HTR-8/SVneo (cell line): ENCODE data around the gene IPCEF1.
"Not testable (repeated sequence)": the region's sequence is repeated elsewhere in the genome, so short reads cannot be mapped to it uniquely, and the experiment has no call there.

Experiments used
- DNase-seq: peaks from one replicate; pipeline ENCODE4 v3.0.0; 2011; ENCODE audit warnings: low spot score, mixed read lengths; ENCODE audit not compliant: insufficient read length
- FAIRE-seq: peaks from 2 replicates; lab custom pipeline; 2011; peaks lifted over from hg19 to GRCh38; lab: Jason Lieb, UNC

IPCEF1 gene

DNA sequence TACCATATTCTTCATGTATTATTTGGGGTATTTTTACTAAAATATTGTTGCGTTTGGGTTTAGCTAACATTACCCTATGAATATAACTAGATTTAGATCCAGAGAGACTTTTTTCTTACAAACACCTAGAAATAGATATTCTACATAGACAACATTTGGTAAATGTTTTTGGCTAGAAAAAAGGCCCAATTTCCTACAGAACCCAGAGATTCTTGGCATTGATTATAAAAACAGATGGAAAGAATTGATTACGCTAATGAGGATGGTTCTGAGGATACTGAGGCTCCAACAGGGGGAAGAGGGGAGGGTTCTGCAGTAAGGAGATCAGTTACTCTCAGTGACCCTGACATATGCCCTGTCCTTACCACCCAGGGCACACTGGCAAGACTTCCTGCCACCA lies 123.2 kb downstream of the IPCEF1 start:
- DNase-seq = no peak
- no peak for FAIRE-seq

DNA sequence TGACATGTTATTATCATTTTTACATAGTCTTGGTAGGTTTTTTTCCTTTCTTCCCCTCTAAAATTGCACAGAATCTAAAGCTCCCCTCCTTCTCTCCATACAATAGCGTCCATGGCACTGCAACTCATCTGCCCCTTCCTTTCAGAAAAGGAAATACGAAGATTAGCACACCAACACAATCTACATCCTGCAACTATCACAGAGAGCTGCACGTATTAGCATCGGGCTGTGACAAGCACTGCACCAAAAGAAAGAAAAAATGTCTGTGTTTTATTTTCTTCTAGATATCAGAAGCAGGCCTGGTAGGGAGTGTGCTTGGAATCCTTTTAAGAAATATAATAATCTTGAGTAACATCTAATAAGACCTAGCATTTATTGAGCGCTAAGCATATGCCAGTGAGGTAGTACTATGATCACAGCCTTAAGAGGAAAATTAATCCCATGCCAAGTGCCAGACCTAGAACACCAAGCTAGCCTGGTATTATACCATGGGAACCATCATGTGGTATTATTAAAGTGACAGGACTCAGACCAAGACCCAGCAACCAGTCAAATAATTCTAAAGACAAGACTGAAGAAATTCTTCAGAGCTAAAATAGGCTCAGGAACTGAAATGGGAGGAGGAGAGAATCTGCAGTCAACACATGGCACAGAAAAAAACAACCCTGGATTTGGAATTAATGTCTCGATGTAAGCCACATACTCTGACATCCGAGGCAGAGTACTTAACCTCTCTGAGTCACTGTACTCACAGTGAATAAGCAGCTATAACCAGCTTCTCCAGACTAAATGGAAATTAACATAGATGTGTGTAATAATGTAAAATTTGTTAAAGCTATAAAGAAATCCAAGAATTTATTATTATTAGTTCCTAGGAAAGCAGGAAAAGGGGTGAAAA lies 124.3 kb downstream of the IPCEF1 start:
- no peak for FAIRE-seq
- DNase-seq = no peak

DNA sequence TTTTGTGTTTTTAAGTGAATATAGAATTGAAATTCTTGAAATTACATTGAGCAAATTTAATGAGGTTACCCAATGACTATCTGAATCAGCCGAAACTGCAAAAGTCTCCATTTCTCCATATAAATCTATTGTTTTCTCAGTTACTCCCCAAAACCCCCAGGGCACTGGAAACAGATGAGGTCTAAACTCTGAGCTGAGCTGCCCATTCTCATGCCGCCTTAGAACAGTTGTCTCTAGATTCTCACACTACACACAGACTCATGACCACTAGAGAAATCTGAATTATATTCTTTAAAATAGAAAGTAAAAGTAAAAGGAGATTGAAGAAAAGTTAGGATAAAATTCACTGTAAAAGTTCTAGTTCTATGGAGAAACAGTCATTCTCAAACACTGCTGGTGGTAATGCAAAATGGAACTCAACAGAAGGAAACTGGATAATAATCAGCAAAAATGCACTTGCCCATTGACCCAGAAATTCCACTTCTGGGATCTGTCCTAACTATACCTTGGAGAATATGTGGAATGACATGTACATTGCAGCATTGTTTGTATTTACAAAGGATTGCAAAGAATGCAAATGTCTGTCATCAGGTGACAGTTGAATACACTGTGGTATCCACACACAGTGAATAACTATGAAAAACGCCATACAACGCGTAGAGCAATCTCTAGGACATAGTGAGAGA lies 125.5 kb downstream of the IPCEF1 start:
- no peak for FAIRE-seq
- DNase-seq = no peak

DNA sequence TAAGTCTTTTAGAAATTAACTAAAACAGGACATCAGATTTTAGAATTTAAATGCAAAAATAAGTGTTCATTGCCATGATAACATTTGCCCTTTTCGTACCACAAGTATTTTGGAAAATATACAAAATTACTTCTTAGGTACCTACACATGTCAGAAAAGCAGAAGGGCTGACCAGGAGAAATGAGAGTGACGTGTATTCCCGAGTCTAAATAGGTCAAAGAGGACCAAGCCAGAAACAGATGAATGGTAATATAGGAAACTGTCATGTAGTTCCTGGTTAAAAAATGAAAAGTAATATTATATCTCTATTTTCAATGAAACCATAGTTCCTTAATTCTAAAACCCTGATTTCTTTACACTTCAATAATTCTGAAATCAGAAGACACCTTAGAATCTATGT lies 126.2 kb downstream of the IPCEF1 start:
- FAIRE-seq = no peak
- no peak for DNase-seq

DNA sequence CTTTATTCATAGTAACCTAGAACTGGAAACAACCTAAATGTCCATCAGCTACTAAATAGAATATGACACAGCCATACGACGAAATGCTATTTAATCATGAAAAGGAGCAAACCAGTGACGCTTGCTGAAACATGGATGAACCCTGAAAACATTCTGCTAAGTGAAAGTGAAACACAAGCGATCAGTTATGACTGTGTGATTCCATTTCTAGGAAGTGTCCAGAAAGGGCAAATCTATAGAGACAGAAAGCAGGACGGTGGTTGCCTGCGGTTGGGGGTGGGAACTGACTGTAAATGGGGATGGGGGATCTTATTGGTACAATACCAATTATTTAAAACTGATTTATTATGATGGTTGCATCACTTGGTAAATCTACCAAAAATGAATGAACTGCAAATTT lies 126.8 kb downstream of the IPCEF1 start:
- DNase-seq (no peak), FAIRE-seq (no peak)

DNA sequence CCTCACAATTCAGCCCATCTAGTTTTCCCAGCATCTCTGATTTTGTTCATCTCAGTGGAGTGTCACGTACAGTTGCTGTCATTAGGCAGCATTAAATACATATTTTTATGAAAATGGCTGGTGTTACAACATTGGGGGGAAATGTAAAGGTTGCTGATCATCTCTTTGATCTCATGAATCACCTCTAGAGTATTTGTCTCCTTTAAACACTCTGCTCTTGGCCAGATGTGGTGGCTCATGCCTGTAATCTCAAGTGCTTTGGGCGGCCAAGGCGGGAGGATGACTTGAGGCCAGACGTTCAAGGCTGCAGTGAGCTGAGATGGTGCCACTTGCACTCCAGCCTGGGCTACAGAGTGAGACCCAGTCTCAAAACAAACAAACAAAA lies 128.1 kb downstream of the IPCEF1 start:
- no peak for FAIRE-seq
- DNase-seq = no peak

DNA sequence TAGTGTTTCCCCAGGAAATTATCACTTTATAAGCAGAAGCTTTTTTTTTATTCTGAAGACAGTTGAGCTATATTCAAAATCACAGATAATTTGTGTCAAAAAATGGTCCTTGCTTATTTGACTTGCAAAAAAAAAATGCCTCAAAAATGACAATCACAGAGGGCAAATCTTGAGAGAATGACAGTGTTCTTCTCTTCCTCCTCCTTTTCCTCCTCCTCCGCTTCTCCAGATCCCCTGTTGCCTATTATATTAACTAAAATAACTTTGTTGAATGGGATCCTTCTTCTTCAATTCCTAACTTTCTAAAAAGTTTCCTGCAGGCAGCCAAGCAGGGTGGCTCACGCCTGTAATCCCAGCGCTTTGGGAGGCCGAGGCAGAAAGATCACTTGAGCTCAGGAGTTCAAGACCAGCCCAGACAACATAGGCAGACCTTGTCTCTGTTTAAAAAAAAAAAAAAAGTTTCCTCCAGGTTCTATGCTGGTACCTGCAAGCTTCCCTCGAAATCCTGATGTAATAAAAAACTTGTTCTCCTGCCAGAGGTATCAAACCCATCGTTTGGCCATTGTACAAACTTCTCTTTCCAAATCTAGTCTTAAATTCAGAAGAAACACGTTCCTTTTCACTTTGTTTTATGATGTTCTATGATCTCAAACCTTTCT lies 128.6 kb downstream of the IPCEF1 start:
- FAIRE-seq (no peak), DNase-seq (no peak)

DNA sequence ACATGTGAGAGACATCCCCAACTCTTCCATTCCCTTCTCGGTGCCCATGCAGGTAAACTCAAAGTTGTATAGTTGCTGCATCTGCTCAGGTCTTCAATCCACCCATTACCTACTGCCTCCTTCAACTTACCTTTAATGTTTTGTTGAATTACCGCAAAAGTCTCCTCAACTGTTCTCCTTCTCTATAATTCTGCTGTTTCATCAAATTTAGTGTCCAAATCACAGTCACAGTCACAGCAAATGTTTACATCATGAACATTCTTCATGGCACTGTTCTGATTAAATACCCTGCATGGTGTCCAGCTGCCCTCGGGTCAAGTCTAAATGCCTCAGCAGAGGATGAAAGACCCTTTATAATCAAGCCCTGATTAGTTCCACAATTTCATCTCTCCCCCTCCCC lies 130.1 kb downstream of the IPCEF1 start:
- no peak for FAIRE-seq

DNA sequence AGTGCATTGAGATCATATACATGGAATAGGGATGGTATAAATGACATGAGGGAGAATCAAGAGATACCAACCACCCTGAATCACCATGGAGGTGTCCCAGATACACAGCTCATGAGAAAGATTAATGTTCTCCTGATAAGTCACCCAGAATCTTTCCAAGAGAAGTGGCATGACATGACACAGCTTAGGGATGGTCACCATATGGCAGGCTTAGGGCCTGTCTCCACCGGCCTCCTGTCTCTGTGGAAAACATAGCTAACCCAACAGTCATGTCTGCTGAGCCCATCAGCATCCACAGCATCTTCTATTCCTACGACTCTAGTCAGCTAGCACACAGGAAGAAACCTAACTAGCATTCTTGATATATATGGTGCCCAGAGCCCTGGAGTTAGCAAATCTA lies 133.3 kb downstream of the IPCEF1 start:
- DNase-seq (no peak), FAIRE-seq (no peak)

More for the DNA sequence above, 130.1 kb downstream of the IPCEF1 start:
- no peak for DNase-seq

DNA sequence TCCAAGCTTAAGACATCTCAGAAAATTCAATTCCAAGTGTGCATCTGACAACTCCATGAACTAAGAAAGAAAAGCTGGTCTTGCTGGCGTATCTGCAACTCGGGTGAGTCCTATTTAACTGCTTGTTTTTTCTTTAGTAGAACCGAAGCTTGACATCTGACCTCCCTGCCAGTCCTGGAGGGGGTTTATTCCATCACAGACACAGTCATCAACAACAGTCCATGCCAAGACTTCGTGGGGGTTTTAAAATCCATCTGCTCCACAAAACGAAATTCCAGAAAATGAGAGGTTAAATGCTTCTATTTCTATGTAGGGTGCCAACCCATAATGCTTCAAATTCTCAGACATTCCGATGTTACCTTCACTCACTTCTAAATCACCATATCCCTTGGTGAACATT lies 133.9 kb downstream of the IPCEF1 start:
- no peak for DNase-seq
- FAIRE-seq = no peak

DNA sequence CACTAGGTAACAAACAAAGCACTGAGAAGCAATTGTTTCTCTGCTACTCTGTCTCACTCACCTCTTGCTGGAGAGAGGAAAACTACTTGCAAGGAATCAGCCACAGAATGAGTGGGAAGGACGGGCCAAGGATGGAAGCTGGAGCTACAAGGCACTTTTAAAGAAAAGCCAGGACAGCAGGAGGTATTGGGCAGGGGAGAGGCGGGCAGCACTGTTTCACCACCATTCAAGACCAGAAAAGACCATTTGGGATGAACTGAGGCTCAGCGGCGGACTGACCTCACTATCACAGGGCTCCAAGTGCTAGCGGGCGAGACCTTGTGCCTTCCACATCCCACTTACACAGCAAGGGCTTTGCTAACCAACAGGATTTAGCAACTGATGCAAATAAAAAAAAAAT lies 137.4 kb downstream of the IPCEF1 start:
- DNase-seq (no peak), FAIRE-seq (no peak)

DNA sequence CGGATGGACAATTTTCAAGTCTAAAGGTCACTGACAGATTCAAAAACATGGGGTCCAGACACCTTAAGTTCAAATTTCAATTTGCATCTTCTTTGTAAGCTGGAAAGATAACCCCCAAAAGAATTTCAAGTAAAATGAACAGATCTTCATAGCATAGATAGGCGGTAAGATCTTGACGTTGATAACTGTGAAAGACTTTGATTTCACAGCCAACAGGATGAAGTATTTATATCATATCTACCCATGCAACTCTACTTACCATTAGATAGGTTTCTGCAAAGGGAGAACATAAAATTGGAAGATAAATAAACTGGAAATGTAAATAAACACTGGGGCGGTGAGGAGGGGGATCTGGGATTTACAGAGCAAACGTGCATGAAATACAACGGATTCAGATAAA lies 137.8 kb downstream of the IPCEF1 start:
- FAIRE-seq = no peak
- DNase-seq = no peak

DNA sequence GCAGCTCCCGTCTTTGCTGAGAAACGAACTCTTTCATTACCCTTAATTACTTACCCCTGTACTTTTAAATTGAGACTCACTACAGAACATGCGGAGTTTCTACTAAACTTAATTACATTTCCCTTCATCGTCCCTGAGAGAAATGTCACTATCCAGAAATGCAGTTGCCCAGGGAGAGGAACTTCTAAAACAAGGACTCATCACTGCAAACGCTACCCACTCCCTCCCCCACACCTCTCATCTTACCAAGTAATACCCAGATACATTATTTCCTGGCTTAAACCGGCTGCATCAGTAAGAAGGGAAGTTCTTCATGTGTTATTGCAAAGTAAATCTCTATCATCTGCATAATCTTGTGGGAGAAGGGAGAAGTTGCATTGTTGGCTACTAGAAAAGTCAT lies 138.3 kb downstream of the IPCEF1 start:
- no peak for DNase-seq
- no peak for FAIRE-seq

DNA sequence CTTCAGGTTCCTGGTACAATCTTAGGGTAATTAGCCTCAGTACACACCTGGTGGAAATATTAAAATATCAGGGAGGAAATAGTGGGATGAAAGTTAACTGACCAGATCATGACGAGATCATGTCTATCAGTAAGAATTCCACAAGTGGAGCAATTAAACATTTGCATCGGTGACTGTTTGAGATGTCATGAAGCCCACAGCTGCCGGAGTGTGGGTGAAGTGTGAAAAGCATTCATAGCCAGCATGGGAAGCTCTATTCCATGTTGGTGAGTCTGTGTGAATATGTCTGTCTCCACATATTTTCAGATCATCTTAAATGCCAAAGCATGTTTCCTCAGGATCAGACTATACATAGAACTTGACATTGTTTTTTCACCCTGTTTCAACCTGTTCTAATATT lies 142.8 kb downstream of the IPCEF1 start:
- DNase-seq (no peak), FAIRE-seq (no peak)

DNA sequence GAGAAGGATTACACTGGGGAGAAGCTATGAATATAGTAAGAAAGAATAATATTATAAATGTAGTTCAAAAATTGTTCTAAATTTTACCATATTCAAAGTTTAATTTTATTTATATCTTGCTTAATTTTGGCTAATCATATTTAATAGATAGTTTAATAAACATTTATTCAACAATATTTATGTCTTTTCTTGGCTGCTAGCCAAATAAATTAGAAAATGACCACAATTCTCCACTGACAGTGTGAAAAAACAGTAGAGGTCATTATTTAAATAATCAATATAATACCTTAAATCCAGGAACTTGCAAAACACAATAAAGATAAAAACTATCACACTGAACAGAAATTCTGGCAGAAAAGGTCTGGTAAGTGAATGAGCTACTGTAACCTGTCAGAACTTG lies 145.9 kb downstream of the IPCEF1 start:
- no peak for FAIRE-seq
- no peak for DNase-seq

DNA sequence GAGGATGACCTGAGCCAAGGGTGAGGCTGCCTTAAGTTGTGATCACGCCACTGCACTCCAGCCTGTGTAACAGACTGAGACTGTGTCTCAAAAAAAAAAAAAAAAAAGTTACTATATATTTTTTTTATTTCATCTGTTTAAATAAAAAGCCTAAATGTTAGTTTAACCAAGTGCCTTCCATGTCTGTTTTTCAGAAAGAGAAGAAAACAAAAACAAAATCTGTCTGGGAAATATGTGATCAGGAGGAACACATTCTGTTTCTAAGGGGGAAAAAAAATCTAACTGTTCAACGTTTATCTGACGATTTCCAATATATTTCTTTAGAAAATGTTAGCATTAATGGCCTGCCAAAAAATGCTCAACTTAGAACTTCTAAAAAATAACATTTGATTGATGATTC lies 147.0 kb downstream of the IPCEF1 start:
- FAIRE-seq (no peak), DNase-seq (no peak)

DNA sequence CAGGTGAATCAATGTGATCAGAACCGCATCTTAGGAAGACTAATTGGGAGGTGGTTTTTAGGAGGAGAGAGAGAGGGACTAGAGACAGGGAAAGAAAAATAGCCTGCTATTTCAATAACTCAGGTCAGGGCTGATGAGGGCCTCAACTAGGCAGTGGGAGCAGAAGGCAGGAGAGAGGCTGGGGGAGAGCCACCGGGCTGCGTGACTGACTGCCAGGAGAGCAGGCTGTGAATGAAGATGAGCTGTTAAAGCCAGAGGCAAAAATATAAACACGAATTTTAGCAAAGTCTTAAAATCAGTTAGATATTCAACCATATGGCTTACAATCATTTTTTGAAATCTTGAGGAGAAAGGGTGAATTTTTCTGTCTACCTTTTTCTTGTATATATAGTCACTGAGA lies 149.6 kb downstream of the IPCEF1 start:
- no peak for DNase-seq
- FAIRE-seq = no peak

DNA sequence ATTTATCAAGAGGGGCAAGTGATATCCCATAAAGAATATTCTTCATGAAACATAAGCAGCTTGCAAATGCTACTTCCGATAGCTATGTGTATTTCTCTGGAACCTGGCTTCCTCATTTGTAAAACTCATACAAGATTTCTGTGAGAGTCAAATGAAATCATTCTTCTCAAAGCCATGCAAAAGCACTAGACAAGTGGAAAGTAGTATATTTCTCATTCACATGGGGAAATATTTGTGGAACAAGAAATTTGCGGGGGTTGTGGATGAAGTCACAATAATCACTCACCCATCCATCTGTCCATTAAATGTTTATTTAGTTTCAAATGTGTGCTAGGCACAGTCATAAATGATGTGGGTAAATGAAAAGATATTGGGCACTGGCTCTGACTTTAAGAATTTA lies 150.5 kb downstream of the IPCEF1 start:
- no peak for FAIRE-seq

DNA sequence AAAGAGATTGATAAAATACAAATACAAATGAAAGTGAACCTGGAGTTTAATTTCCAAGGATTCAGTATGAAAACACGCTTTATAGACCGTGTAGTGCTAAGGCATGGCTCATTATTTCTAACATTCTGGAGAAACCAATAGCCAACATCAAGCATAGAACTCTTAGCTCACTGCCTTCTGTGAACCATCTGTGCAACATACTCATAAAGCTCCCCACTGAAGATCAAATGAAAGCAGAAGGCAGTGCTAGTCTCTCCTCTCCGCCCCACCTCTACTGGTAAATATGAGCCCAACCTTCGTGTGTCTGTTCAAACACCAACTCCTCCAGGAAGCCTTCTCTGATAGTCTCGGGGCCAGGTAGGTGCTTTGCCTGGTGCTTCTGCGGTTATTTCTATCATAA lies 153.6 kb downstream of the IPCEF1 start:
- DNase-seq (no peak), FAIRE-seq (no peak)

More for the DNA sequence above, 150.5 kb downstream of the IPCEF1 start:
- DNase-seq = no peak

DNA sequence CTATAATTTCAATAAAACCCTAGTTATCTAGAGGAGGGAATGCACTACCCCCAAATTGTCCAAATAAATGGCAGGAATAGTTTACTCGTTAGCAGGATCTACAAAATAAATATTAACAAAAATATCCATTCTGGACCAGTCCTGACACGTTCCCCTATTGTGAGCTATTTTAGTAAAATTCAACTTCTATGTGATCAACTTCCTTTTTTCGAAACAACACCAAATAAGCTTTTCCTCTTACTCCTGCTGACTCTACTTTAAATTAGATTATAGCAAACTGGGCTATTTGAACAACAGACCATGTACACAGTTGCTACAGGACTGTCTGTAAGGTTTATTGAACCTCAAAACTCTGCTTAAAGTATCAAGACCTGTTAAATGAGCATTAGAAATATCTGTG lies 154.3 kb downstream of the IPCEF1 start:
- no peak for FAIRE-seq
- DNase-seq = no peak

DNA sequence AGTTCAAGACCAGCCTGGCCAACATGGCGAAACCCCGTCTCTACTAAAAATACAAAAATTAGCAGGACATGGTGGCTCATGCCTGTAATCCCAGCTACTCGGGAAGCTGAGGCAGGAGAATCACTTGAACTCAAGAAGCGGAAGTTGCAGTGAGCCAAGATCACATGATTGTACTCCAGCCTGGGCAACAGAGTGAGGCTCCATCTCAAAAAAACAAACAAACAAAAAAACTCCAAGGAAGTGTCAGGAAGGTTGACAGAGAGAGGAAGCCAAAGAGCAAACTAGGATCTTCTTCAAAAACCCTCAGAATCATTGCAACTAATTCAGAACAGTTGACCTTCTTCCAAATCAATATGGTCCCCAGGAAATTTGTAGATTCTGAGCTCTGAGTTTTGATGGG lies 154.9 kb downstream of the IPCEF1 start:
- not testable (repeated sequence) for DNase-seq, FAIRE-seq
